ENCODE measurements around the gene FOXP2. TPM values are rescaled to one million over a fixed set of nuclear protein-coding genes. Genes with fewer than 3 reads are reported as not detected.
A peak's percentile ranks its signal among the peaks of the same experiment; 100 is the strongest.

Gene FOXP2
- total and polyA plus RNA-seq, 2 of the 13 experiments (the other 11 are each of a cell fraction or from before 2014, with no cell fraction given): 0.90 TPM; not detected in 1

DNA sequence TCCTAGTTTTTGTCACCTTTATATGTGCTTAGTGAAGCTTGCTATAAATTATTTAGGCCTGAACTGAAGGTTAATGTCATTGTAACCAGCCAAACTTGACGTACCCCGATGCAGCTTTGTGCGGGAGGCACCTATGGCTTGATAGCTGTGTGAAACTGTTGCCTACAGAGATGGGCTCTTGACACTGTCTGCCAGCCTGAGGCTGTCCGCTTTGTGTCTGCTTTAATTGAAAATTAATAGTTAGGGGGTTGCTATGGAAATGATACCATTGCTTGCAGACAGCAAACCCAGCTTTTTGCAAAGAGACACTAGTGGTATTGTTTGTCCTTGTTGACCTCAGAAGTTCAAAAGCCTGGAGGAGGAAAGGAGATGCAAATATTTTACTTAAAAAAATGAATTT is 2.1 kb upstream of the FOXP2 start:
- H4K20me1 ChIP-seq (ENCODE audit: insufficient read depth, low read length): no peaks in the 10 kb centered on the region
- H3K4me1 ChIP-seq (ENCODE audit: insufficient read depth, low read length): peaks cover 40% of the 10 kb centered on the region
- intact Hi-C loops (cut with micrococcal nuclease; ENCODE audit: unreplicated experiment): no loop called here
- H3K9ac ChIP-seq (ENCODE audit: insufficient read depth, low read depth, low read length): no peak overlapping the region
- ChIA-PET POLR2A (no interaction called here), CTCF (ENCODE audit: low intra/inter-chr PET ratio, low total read pairs) (no interaction called here)
- no peak overlapping the region for H3K4me3 ChIP-seq (replicated peaks in 1 of 3; ENCODE audit: insufficient read depth in 1 of 3, low read depth in 2 of 3, low read length in 3 of 3)
- no peaks in the 10 kb centered on the region for H3K27me3 ChIP-seq (ENCODE audit: control insufficient read depth in 1 of 2, insufficient read depth in 2 of 2, low read length in 2 of 2)
- H3K9me3 ChIP-seq (ENCODE audit: low read length): no peaks in the 10 kb centered on the region
- in situ Hi-C loops (cut with HindIII; ENCODE audit: extremely low pct_ligation_motif_present, low pct_unique_long_range_greater_than_20kb): loop anchor here (25.0 kb wide), 1 partner anchor 325 kb away; no protein-coding TSS in a partner anchor
- no peaks in the 10 kb centered on the region for H3K36me3 ChIP-seq (replicated peaks in 1 of 2; ENCODE audit: control insufficient read depth in 1 of 2, insufficient read depth in 2 of 2, low read length in 2 of 2)
- H3K4me2 ChIP-seq (ENCODE audit: low read depth, low read length): no peak overlapping the region
- DNase-seq (ENCODE audit: low spot score): no peak
- H3K79me2 ChIP-seq (ENCODE audit: insufficient read depth, low read length): no peaks in the 10 kb centered on the region
- BruUV-seq (replicated peaks): no TSS peak
- H2AFZ ChIP-seq (ENCODE audit: low read length): peak overlapping the region; percentile 9
- 70% methylated on average over 4 of the region's 4 CpGs for WGBS (ENCODE audit: low lambda C conversion rate)
- no peak overlapping the region for H3K27ac ChIP-seq (ENCODE audit: extremely low read length, insufficient read depth, low read length)
- no peak for ATAC-seq
- TF ChIP-seq ZNF556 (CRISPR knock-in tag; IDR thresholded peaks at IDR 0.05; ENCODE audit: borderline replicate concordance): no peak
- TF ChIP-seq, protein P1, sequence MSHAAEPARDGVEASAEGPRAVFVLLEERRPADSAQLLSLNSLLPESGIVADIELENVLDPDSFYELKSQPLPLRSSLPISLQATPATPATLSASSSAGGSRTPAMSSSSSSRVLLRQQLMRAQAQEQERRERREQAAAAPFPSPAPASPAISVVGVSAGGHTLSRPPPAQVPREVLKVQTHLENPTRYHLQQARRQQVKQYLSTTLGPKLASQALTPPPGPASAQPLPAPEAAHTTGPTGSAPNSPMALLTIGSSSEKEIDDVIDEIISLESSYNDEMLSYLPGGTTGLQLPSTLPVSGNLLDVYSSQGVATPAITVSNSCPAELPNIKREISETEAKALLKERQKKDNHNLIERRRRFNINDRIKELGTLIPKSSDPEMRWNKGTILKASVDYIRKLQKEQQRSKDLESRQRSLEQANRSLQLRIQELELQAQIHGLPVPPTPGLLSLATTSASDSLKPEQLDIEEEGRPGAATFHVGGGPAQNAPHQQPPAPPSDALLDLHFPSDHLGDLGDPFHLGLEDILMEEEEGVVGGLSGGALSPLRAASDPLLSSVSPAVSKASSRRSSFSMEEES (CRISPR knock-in tag; IDR thresholded peaks at IDR 0.05): no peak
- TF ChIP-seq RCOR2 (CRISPR knock-in tag; IDR thresholded peaks at IDR 0.05): no peak
- TF ChIP-seq SKI (IDR thresholded peaks at IDR 0.05; ENCODE audit: partially characterized antibody): no peak
- TF ChIP-seq ZSCAN9 (CRISPR knock-in tag; IDR thresholded peaks at IDR 0.05; ENCODE audit: borderline replicate concordance): no peak
- no peak for TF ChIP-seq BRD4 (CRISPR knock-in tag; IDR thresholded peaks at IDR 0.05)
- no peak for TF ChIP-seq ZNF205 (CRISPR knock-in tag; IDR thresholded peaks at IDR 0.05)
- no peak for TF ChIP-seq ZNF549 (CRISPR knock-in tag; IDR thresholded peaks at IDR 0.05)
- TF ChIP-seq SRY (CRISPR knock-in tag; IDR thresholded peaks at IDR 0.05): no peak
- TF ChIP-seq, protein P2, sequence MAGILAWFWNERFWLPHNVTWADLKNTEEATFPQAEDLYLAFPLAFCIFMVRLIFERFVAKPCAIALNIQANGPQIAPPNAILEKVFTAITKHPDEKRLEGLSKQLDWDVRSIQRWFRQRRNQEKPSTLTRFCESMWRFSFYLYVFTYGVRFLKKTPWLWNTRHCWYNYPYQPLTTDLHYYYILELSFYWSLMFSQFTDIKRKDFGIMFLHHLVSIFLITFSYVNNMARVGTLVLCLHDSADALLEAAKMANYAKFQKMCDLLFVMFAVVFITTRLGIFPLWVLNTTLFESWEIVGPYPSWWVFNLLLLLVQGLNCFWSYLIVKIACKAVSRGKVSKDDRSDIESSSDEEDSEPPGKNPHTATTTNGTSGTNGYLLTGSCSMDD (CRISPR knock-in tag; IDR thresholded peaks at IDR 0.05): no peak
- no peak for TF ChIP-seq MIER3 (CRISPR knock-in tag; IDR thresholded peaks at IDR 0.05; ENCODE audit: borderline replicate concordance)
- TF ChIP-seq ZNF20 (CRISPR knock-in tag; IDR thresholded peaks at IDR 0.05): no peak
- TF ChIP-seq BORCS8-MEF2B (CRISPR knock-in tag; IDR thresholded peaks at IDR 0.05): no peak
- no peak for TF ChIP-seq POGZ (CRISPR knock-in tag; IDR thresholded peaks at IDR 0.05)
- TF ChIP-seq, protein P3, sequence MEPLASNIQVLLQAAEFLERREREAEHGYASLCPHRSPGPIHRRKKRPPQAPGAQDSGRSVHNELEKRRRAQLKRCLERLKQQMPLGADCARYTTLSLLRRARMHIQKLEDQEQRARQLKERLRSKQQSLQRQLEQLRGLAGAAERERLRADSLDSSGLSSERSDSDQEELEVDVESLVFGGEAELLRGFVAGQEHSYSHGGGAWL (CRISPR knock-in tag; IDR thresholded peaks at IDR 0.05): no peak
- TF ChIP-seq ZNF501 (CRISPR knock-in tag; IDR thresholded peaks at IDR 0.05): no peak
- FAIRE-seq: no peak
